Eye (tissue), 1 donor: Measurements from ENCODE around the gene RTN3.
"Not testable (repeated sequence)": the region's sequence is repeated elsewhere in the genome, so short reads cannot be mapped to it uniquely, and the experiment has no call there.

ENCODE experiments used
- DNase-seq: peaks from one replicate; pipeline ENCODE4 v3.0.0-alpha.2; 2015

Gene RTN3

DNA sequence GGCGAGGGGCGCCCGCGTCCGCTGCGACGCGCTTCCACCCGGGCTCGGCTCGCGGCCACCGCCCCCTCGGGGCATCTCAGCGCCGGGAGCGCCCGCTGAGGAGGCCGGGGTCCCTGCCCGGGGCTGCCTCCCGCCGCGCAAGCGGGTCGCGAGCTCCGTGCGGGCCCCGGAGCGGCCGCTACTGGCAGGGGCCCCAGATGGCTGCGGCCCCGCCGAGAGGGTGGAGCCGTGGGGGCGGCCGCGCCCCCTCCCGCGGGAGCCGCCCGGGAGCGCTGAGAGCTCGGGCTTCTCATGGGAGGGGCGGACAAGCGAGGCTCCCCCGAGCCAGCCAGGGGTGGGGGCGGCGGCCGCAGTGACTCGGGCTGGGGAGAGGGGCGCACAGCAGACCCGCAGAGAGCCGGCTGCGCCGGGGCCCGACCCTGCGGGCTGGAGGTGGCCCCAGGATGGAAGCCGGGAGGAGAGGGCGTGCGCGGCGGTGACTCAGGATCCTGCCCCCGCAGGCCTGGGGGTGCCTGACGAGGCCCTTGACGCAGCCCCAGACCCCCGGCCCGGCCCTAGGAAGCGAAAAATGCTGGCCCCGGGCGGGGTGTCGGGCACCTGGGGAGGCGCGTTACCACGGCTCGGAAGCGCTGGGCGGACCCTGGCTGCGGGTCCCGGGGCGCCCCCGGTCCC lies 87.9 kb downstream of the RTN3 start:
- peak; percentile 72 for DNase-seq

DNA sequence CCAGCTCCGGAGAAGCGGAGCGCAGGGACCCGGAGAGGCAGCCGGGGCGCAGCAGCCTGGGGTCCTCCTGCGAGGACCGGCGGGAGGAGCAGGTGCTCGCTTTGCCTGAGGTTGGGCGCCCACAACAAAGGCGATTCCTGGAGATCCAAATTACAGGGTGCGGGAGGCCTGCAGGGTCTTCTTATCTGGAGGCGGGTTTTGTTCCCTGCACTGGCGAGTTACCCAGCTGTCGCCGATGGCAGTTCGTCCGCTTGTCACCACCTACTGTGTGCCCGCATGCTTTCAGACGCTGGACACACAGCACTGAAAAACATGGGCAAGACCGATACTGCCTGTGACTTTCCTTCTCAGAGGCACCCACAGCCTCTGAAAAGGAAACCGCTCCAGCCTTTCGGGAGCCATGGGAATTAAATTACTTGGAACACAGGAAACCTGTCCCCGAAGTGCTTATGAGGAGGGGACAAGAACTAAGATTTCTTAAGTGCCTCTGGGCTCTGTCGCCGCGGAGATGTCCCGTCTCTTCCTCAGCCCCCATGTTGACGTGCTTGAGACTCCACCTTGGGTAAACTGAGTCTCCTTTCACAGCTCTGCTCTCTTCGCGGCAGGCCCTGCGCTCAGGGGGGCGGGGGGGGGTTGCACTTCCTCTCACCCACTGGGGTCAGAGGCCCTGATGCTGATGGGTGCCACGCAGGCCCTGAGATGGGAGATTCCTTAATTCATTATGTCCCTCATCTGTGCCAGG lies 88.6 kb downstream of the RTN3 start:
- peak; percentile 75 for DNase-seq

- no peak for DNase-seq
These were observed 89.5 kb downstream of the RTN3 start for GRCh38 chr11:63770763-63771162.

GRCh38 chr11:63771741-63772318 lies 90.5 kb downstream of the RTN3 start:
- DNase-seq: not testable (repeated sequence)

- no peak for DNase-seq
These were observed 93.9 kb downstream of the RTN3 start for GRCh38 chr11:63775191-63775590.

DNA sequence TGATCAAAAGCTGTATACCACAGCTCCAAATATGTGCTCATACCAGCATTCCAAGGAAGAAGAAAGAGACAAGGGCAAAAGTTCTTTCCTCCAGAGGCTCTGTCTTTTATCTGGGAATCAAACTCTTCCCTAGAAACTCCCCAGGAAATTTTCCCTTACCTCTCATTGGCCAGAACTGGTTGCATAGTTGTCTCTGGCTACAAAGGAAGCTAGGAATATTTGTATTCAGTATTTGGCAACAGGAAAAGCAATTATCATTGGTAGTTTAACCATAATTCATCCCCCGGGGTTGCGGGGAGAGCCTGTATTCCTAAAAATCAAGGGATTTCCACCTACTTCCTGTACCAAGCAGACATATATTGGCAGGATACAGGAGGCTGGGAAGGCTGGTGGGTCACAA lies 97.7 kb downstream of the RTN3 start:
- no peak for DNase-seq

GRCh38 chr11:63782749-63783148 lies 101.4 kb downstream of the RTN3 start:
- DNase-seq: no peak

GRCh38 chr11:63783925-63784592 lies 102.8 kb downstream of the RTN3 start:
- no peak for DNase-seq

DNA sequence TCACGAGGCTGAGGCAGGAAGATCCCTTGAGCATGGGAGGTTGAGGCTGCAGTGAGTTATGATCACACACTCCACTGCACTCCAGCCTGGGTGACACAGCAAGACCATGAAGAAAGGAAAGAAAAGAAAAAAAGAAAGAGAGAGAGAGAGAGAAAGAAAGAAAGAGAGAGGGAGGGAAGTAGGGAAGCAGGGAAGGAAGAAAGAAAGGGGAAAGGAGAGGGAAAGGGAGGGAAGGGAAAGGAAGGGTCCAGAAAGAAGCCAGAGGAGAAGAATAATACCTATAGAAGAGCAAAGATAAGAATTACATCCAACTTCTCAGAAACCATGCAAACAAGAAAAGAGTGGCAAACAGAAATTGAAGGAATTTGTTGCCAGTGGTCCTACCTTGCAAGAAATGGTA lies 104.5 kb downstream of the RTN3 start:
- no peak for DNase-seq

- DNase-seq: no peak
These were observed 110.3 kb downstream of the RTN3 start for GRCh38 chr11:63791495-63792167.

DNA sequence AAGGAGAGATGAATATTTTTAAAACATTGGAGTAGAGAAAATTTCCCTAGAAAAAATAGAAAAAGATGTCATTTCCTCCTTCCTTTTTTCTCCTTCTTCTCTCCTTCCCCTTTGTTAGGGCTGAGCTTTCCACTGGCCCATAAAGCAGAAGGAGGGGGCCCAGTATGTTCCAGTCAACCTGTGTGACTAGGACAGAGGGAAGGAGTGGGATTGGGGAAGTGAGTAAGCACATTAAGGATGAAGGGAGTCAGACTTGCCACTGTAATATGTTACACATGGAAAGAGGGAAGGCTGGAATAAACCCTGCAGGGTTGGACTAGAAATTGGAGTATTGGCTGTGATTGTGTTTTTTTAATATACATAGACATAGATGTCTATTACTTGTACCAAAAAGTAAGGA lies 111.9 kb downstream of the RTN3 start:
- DNase-seq: no peak

GRCh38 chr11:63795066-63795465 lies 113.8 kb downstream of the RTN3 start:
- DNase-seq: no peak

DNA sequence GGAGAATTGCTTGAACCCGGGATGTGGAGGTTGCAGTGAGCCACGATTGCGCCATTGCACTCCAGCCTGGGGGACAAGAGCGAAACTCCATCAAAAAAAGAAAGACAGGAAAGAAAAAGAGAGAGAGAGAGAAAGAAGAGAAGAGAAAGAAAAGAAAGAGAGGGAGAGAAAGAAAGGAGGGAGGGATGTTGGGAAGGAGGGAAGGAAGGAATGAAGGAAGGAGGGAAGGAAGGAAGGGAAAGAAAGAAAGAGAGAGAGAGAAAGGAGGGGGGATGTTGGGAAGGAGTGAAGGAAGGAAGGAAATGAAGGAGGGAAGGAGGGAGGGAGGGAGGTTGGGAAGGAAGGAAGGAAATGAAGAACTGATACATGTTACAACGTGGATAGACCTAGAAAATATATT lies 119.6 kb downstream of the RTN3 start:
- DNase-seq: no peak

- peak; percentile 37 for DNase-seq
These were observed 121.5 kb downstream of the RTN3 start for GRCh38 chr11:63802637-63803414.

DNA sequence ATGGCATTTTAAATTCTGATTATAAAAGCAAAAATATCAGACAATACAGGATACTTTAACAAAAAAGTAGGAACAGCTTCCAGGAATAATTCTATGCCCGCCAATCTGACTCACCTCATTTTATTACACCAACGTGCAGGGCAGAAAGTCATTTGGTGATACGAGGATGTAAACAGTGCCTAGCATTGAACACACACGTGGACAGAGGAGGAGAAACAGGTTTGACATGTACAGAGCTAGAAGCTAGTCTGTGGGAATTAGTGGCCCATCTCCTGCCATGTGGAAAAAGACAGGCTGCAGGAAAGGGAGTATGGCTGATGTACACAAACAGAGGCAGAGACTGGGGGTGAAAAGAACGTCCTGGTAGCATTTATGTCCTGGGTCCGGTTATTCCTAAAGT lies 123.0 kb downstream of the RTN3 start:
- no peak for DNase-seq

DNA sequence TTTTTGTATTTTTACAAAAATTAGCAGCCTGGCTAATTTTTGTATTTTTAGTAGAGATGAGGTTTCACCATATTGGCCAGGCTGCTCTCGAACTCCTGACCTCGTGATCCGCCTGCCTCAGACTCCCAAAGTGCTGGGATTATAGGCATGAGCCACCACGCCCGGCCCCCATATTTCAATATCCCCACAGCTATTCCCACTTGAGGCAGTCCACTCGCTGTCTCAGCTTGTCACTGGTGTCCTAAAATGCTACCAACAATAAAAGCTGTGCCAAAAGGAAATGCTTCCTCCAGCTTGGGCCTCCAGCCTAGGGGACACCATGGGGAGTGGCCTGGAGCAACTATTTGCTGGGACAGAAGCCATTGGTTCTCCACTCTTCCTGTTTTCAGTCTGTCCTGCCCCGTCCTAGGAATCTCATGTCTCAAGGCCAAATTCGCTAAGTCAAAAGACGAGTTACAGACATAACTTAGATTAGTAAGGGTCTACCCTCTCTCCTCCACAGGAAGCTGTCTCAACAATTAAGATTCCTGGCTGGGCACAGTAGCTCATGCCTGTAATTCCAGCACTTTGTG lies 124.6 kb downstream of the RTN3 start:
- no peak for DNase-seq
